Caco-2 (cell line): ENCODE results near the gene BMAL1. TPM values are rescaled to one million over a fixed set of nuclear protein-coding genes. Genes with fewer than 3 reads are reported as not detected.

Experiments used
- BruUV-seq: library from RNA; stranded (reverse); fragments of 400-500 nt; replicated peaks from 2 replicates; lab custom pipeline; 2021; lab: Mats Ljungman, UMichigan
- CTCF ChIA-PET: fragments of 300-600 bp; sonication (Branson Sonifier 250); formaldehyde crosslinking; loops from one replicate; lab custom pipeline; 2022; ENCODE audit warnings: antibody characterized with exemption; lab: Charles Lee
- POLR2A ChIA-PET: fragments of 300-600 bp; sonication (Branson Sonifier 250); formaldehyde crosslinking; loops from one replicate; lab custom pipeline; 2022; ENCODE audit warnings: antibody characterized with exemption; lab: Charles Lee
- DNase-seq, 2 experiments: peaks; one replicate each; pipeline versions ENCODE4 v3.0.0 to v3.0.0-alpha.2; 2020 to 2022
- H3K27me3 ChIP-seq: replicated peaks from 2 replicates; pipeline ENCODE4 v1.6.0; 2011; ENCODE audit warnings: low read length; ENCODE audit not compliant: control insufficient read depth, insufficient read depth
- H3K36me3 ChIP-seq: 2 replicates; pipeline ENCODE4 v1.5.1; 2011; ENCODE audit warnings: low read length; ENCODE audit not compliant: control insufficient read depth, insufficient read depth
- H3K4me1 ChIP-seq: fragments of 250-450 bp; sonication (Bioruptor Pico); 2 replicates; pipeline ENCODE4 v1.5.1; 2020; ENCODE audit warnings: mild to moderate bottlenecking
- H3K4me3 ChIP-seq: 2 replicates; pipeline ENCODE4 v1.5.1; 2011; ENCODE audit warnings: low read depth, mild to moderate bottlenecking, control low read depth, low read length
- H3K9me3 ChIP-seq: fragments of 250-450 bp; sonication (Bioruptor Pico); 2 replicates; pipeline ENCODE4 v1.5.1; 2020; ENCODE audit warnings: mild to moderate bottlenecking, moderate library complexity
- H3K27ac Mint-ChIP-seq: one replicate; pipeline ENCODE4 v1.8.0; 2022; ENCODE audit warnings: mixed read lengths; ENCODE audit not compliant: unreplicated experiment
- H3K27me3 Mint-ChIP-seq: one replicate; pipeline ENCODE4 v1.8.0; 2022; ENCODE audit warnings: mixed read lengths; ENCODE audit not compliant: insufficient read depth, unreplicated experiment
- H3K36me3 Mint-ChIP-seq: one replicate; pipeline ENCODE4 v1.8.0; 2022; ENCODE audit warnings: mild to moderate bottlenecking, mixed read lengths; ENCODE audit not compliant: insufficient read depth, unreplicated experiment
- H3K4me1 Mint-ChIP-seq: one replicate; pipeline ENCODE4 v1.8.0; 2022; ENCODE audit warnings: low read depth, mixed read lengths; ENCODE audit not compliant: unreplicated experiment
- H3K4me3 Mint-ChIP-seq: one replicate; pipeline ENCODE4 v1.8.0; 2022; ENCODE audit warnings: mild to moderate bottlenecking, moderate library complexity, mixed read lengths; ENCODE audit not compliant: unreplicated experiment
- H3K9me3 Mint-ChIP-seq: one replicate; pipeline ENCODE4 v1.8.0; 2022; ENCODE audit warnings: mixed read lengths; ENCODE audit not compliant: unreplicated experiment
- intact Hi-C: fragments of 100-400 bp; cut with micrococcal nuclease; formaldehyde crosslinking; loops from one replicate; pipeline ENCODE4 v1.10.0; 2022; ENCODE audit not compliant: unreplicated experiment
- total RNA-seq: library from RNA; stranded (reverse); gene quantifications from 2 replicates; pipeline ENCODE4 v1.2.3, GENCODE V29; 2022
- TF ChIP-seq, protein P1 (sequence below), 2 experiments: fragments of 200-600 bp in 1 of 2; IDR thresholded peaks; 1 replicate in 1 of 2; 2 replicates in 1 of 2; pipeline versions ENCODE4 v1.5.1 to v1.8.0; 2011 to 2022; ENCODE audit warnings: antibody characterized with exemption in 1 of 2, control low read depth in 1 of 2, inconsistent platforms in 1 of 2, low read depth in 1 of 2, low read length in 1 of 2, mild to moderate bottlenecking in 1 of 2, moderate library complexity in 1 of 2; ENCODE audit not compliant: insufficient read depth in 1 of 2, severe bottlenecking in 1 of 2, unreplicated experiment in 1 of 2

The BMAL1 gene
- total RNA-seq, 1 experiment from 2014 or later: 17.9 TPM

DNA sequence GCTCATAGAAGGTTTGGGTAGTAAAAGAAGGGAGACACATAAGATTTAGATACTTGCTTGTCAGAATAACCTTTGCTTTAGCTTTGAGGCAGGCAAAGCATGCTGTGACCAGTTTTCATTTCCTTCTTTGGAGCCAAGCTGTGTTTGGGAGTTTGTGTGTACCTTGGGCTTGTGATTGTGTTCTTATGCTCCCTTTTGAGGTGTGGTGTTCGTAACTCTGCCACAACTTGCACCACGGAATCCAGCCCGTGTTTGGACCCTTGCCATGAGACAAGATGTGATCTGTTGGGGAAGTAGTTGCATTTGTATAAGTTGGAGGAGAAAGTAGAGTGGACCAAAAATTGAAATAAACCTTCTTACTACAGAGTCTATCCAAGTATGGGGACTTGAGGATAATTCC lies 34.0 kb downstream of the BMAL1 start:
- DNase-seq: no peak
- Mint-ChIP-seq H3K4me3 (no peak overlapping the region), H3K27ac (no peak overlapping the region), H3K4me1 (no peaks in the 10 kb centered on the region), H3K36me3 (no peaks in the 10 kb centered on the region), H3K9me3 (no peaks in the 10 kb centered on the region), H3K27me3 (no peaks in the 10 kb centered on the region)
- Histone ChIP-seq H3K4me3 (no peak overlapping the region), H3K36me3 (no peaks in the 10 kb centered on the region), H3K4me1 (no peaks in the 10 kb centered on the region), H3K27me3 (no peaks in the 10 kb centered on the region), H3K9me3 (no peaks in the 10 kb centered on the region)
- CTCF ChIA-PET: no interaction called here
- intact Hi-C loops: no loop called here
- TF ChIP-seq, protein P1, sequence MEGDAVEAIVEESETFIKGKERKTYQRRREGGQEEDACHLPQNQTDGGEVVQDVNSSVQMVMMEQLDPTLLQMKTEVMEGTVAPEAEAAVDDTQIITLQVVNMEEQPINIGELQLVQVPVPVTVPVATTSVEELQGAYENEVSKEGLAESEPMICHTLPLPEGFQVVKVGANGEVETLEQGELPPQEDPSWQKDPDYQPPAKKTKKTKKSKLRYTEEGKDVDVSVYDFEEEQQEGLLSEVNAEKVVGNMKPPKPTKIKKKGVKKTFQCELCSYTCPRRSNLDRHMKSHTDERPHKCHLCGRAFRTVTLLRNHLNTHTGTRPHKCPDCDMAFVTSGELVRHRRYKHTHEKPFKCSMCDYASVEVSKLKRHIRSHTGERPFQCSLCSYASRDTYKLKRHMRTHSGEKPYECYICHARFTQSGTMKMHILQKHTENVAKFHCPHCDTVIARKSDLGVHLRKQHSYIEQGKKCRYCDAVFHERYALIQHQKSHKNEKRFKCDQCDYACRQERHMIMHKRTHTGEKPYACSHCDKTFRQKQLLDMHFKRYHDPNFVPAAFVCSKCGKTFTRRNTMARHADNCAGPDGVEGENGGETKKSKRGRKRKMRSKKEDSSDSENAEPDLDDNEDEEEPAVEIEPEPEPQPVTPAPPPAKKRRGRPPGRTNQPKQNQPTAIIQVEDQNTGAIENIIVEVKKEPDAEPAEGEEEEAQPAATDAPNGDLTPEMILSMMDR (IDR thresholded peaks at IDR 0.05; ENCODE audit: insufficient read depth in 1 of 2, low read depth in 1 of 2, low read length in 1 of 2, severe bottlenecking in 1 of 2, unreplicated experiment in 1 of 2): no peak
- BruUV-seq: no TSS peak
- POLR2A ChIA-PET: no interaction called here

DNA sequence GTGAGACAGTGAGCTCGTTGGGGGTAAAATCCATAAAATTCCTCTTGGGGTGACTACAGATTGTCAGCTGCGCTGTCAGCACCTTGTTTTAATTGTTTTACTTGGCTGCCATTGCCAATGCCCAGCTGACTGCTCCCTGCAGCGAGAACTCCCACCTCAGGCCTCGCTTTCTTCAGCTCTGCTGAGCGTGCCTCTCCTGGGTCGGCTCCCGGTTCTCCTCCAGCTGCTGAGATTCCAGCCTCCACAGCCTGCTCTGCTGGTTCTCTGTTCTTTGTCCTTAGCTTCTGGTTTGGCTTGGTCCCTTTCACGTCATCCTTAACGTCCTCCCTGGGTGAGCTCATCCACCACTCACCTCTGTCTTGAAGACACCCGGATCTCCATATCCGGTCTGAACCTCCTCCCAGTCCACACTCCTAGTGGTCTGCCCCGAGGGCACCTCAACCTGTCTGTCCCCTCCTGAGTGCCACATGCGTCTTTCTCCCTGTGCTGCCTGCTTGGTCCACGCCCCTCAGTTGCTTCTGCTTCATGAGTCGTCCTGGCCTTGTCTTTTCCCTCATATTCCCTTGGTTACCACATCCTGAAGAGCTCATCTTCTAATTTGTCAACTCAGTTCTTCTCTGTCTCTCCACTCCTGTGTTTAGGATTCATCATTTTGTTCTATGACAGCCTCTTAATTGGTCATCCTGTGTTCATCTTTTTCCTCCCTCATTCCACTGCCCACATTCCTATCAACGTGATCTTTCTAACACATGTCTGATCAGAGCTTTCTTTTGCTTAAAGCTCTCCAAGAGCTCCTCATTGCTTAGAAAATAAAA lies 35.6 kb downstream of the BMAL1 start:
- Histone ChIP-seq H3K27me3 (no peaks in the 10 kb centered on the region), H3K4me1 (no peaks in the 10 kb centered on the region), H3K9me3 (no peaks in the 10 kb centered on the region), H3K4me3 (no peak overlapping the region), H3K36me3 (no peaks in the 10 kb centered on the region)
- no TSS peak for BruUV-seq
- H3K4me1 Mint-ChIP-seq: no peaks in the 10 kb centered on the region
- H3K4me3 Mint-ChIP-seq: no peak overlapping the region
- no peak overlapping the region for H3K27ac Mint-ChIP-seq
- no peaks in the 10 kb centered on the region for H3K9me3 Mint-ChIP-seq
- intact Hi-C loops: no loop called here
- H3K27me3 Mint-ChIP-seq: no peaks in the 10 kb centered on the region
- TF ChIP-seq, protein P1 (IDR thresholded peaks at IDR 0.05; ENCODE audit: insufficient read depth in 1 of 2, low read depth in 1 of 2, low read length in 1 of 2, severe bottlenecking in 1 of 2, unreplicated experiment in 1 of 2): no peak
- no peaks in the 10 kb centered on the region for H3K36me3 Mint-ChIP-seq
- ChIA-PET CTCF (interaction anchor here (0.6 kb wide), 1 partner anchor 307 kb away, joined by 4 read pairs; no protein-coding TSS in a partner anchor), POLR2A (no interaction called here)
- no peak for DNase-seq

DNA sequence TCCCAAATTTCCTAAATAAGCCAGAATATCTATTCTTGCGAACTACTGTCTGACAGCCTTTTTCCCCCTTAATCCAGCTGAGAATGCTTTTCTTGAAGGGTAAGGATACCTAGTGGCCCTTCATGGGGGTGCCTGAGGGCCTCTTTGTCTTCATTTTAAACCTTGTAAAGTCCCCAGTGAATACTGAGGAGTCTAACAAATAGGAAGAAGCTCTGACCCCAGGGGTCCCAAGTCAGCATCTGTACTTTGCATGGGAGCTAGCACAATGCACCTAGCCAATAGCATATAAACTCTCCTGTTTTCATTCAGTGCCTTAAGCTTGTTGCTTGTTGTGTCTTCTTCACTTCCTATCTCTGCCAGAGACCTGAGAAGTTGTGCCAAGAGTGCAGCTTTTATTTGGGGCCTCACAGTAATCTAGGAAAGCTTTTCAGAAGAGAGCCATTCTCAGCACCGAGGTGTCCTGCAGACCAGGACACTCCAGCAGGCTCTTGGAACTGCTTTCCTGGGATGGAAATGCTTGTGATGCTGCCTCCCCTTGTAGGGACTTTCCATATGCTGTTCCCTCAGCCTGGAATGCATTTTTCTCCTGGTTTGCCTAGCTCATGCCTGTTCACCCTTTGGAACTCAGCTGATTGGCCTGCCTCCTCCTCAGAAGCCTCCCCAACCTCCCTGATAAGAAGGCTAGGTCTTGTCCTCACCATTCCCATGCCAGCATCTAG lies 37.2 kb downstream of the BMAL1 start:
- ChIA-PET POLR2A (no interaction called here), CTCF (interaction anchor here (1.4 to 1.5 kb wide), 2 partner anchors 20 to 76 kb away, joined by 3 read pairs; no protein-coding TSS in a partner anchor)
- H3K9me3 ChIP-seq: no peaks in the 10 kb centered on the region
- Mint-ChIP-seq H3K27me3 (no peaks in the 10 kb centered on the region), H3K4me1 (peaks cover 7% of the 10 kb centered on the region), H3K4me3 (no peak overlapping the region), H3K36me3 (no peaks in the 10 kb centered on the region), H3K9me3 (no peaks in the 10 kb centered on the region), H3K27ac (no peak overlapping the region)
- no TSS peak for BruUV-seq
- intact Hi-C loops: no loop called here
- TF ChIP-seq, protein P1 (IDR thresholded peaks at IDR 0.05; ENCODE audit: insufficient read depth in 1 of 2, low read depth in 1 of 2, low read length in 1 of 2, severe bottlenecking in 1 of 2, unreplicated experiment in 1 of 2): no peak
- H3K4me3 ChIP-seq: no peak overlapping the region
- no peaks in the 10 kb centered on the region for H3K27me3 ChIP-seq
- no peak for DNase-seq
- H3K4me1 ChIP-seq: peaks cover 5% of the 10 kb centered on the region; the same call in 1 of the 2 replicates
- no peaks in the 10 kb centered on the region for H3K36me3 ChIP-seq
